AG04450 (cell line): ENCODE data around the gene ARL15. TPM values are rescaled to one million over a fixed set of nuclear protein-coding genes. Genes with fewer than 3 reads are reported as not detected.

ENCODE experiments used
- CTCF ChIA-PET: fragments of 300-600, 350-600 bp; formaldehyde crosslinking; extraction: SDS; loops from one replicate; lab custom pipeline; 2022; ENCODE audit warnings: antibody characterized with exemption, inconsistent platforms; lab: Charles Lee
- POLR2A ChIA-PET: fragments of 350-600 bp; formaldehyde crosslinking; extraction: SDS; loops from one replicate; lab custom pipeline; 2021; ENCODE audit warnings: antibody characterized with exemption, inconsistent platforms; lab: Yijun Ruan, JAX
- DNase-seq: peaks from one replicate; pipeline ENCODE4 v3.0.0-alpha.2; 2011; ENCODE audit warnings: low read depth, low spot score
- H3K27ac ChIP-seq: one replicate; pipeline ENCODE4 v1.5.1; 2012; ENCODE audit warnings: low read depth, low read length, control low read depth
- H3K27me3 ChIP-seq: one replicate; pipeline ENCODE4 v1.6.0; 2012; ENCODE audit warnings: low read length; ENCODE audit not compliant: control insufficient read depth, insufficient read depth
- H3K4me3 ChIP-seq: 2 replicates; pipeline ENCODE4 v1.5.1; 2011; ENCODE audit warnings: mild to moderate bottlenecking, low read depth, low read length, control low read depth
- H3K9me3 ChIP-seq: 2 replicates; pipeline ENCODE4 v1.5.1; 2012; ENCODE audit warnings: low read length; ENCODE audit not compliant: control insufficient read depth, insufficient read depth
- CTCF ChIP-seq: IDR thresholded peaks from 2 replicates; pipeline ENCODE4 v1.5.1; 2011; ENCODE audit warnings: low read depth, low read length, control low read depth, inconsistent platforms
- polyA plus RNA-seq: library from polyadenylated mRNA; depleted of rRNA; stranded (reverse); fragments of >200 nt; gene quantifications from 2 replicates; pipeline ENCODE4 v1.2.3, GENCODE V29; 2011

ARL15 gene
- polyA plus RNA-seq, 1 experiment = 16.0 TPM

- CTCF ChIA-PET = no interaction called here
- no peak for TF ChIP-seq CTCF
- H3K27me3 ChIP-seq = no peaks in the 10 kb centered on the region
- H3K4me3 ChIP-seq = no peak overlapping the region
- POLR2A ChIA-PET = no interaction called here
- H3K9me3 ChIP-seq = peaks cover 4% of the 10 kb centered on the region; the same call in 1 of the 2 replicates
- H3K27ac ChIP-seq = no peak overlapping the region
- no peak for DNase-seq
Observed at GRCh38 chr5:54205453-54205852, 104.9 kb downstream of the ARL15 start.

GRCh38 chr5:54197018-54197417, 113.4 kb downstream of the ARL15 start:
- ChIA-PET POLR2A (no interaction called here), CTCF (no interaction called here)
- no peak for DNase-seq
- H3K9me3 ChIP-seq = no peaks in the 10 kb centered on the region
- no peak overlapping the region for H3K27ac ChIP-seq
- no peak overlapping the region for H3K4me3 ChIP-seq
- no peak for TF ChIP-seq CTCF
- no peaks in the 10 kb centered on the region for H3K27me3 ChIP-seq

- no peak for TF ChIP-seq CTCF
- ChIA-PET CTCF (interaction anchor here (0.8 to 2.0 kb wide), 2 partner anchors 12 to 39 kb away, joined by 3 to 5 read pairs; no protein-coding TSS in a partner anchor), POLR2A (no interaction called here)
- no peak for DNase-seq
- Histone ChIP-seq H3K27ac (no peak overlapping the region), H3K9me3 (no peaks in the 10 kb centered on the region), H3K4me3 (no peak overlapping the region), H3K27me3 (no peaks in the 10 kb centered on the region)
Observed at GRCh38 chr5:54195701-54196100, 114.7 kb downstream of the ARL15 start.

GRCh38 chr5:54194318-54194717, 116.1 kb downstream of the ARL15 start:
- no peak for TF ChIP-seq CTCF
- Histone ChIP-seq H3K27ac (no peak overlapping the region), H3K27me3 (no peaks in the 10 kb centered on the region), H3K9me3 (no peaks in the 10 kb centered on the region), H3K4me3 (no peak overlapping the region)
- ChIA-PET CTCF (interaction anchor here (2.0 kb wide), 1 partner anchor 40 kb away, joined by 5 read pairs; no protein-coding TSS in a partner anchor), POLR2A (no interaction called here)
- DNase-seq = no peak

GRCh38 chr5:54187694-54188093, 122.7 kb downstream of the ARL15 start:
- Histone ChIP-seq H3K4me3 (no peak overlapping the region), H3K9me3 (no peaks in the 10 kb centered on the region), H3K27ac (no peak overlapping the region), H3K27me3 (no peaks in the 10 kb centered on the region)
- DNase-seq = no peak
- no peak for TF ChIP-seq CTCF
- ChIA-PET POLR2A (no interaction called here), CTCF (no interaction called here)
